ENCODE data around the gene TTC7B. TPM values are rescaled to one million over a fixed set of nuclear protein-coding genes. Genes with fewer than 3 reads are reported as not detected.

TTC7B gene
- total RNA-seq, 1 experiment from 2014 or later, result 9.6 TPM

DNA sequence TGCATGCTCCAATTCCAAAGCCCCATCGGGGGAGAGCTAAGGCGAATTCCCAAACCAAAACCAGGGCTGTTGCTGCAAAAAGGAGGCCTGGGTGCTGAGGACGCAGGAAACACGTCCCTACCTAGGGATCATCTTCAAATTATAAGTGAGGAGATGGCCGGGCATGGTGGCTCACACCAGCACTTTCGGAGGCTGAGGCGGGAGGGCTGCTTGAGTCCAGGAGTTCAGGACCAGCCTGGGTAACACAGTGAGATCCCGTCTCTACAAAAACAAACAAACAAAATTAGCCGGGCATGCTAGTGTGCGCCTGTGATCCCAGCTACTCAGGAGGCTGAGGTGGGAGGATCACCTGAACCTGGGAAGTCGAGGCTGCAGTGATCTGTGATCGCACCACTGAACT, 276.2 kb downstream of the TTC7B start:
- CTCF ChIA-PET, result no interaction called here
- no TSS peak for BruUV-seq (replicated peaks)
- TF ChIP-seq, protein P1, sequence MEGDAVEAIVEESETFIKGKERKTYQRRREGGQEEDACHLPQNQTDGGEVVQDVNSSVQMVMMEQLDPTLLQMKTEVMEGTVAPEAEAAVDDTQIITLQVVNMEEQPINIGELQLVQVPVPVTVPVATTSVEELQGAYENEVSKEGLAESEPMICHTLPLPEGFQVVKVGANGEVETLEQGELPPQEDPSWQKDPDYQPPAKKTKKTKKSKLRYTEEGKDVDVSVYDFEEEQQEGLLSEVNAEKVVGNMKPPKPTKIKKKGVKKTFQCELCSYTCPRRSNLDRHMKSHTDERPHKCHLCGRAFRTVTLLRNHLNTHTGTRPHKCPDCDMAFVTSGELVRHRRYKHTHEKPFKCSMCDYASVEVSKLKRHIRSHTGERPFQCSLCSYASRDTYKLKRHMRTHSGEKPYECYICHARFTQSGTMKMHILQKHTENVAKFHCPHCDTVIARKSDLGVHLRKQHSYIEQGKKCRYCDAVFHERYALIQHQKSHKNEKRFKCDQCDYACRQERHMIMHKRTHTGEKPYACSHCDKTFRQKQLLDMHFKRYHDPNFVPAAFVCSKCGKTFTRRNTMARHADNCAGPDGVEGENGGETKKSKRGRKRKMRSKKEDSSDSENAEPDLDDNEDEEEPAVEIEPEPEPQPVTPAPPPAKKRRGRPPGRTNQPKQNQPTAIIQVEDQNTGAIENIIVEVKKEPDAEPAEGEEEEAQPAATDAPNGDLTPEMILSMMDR (IDR thresholded peaks at IDR 0.05; ENCODE audit: unreplicated experiment), result no peak
- intact Hi-C loops (cut with micrococcal nuclease; ENCODE audit: unreplicated experiment), result no loop called here
- no peak for DNase-seq
- Mint-ChIP-seq H3K4me3 (ENCODE audit: low read depth, unreplicated experiment) (no peak overlapping the region), H3K36me3 (ENCODE audit: insufficient read depth, unreplicated experiment) (no peaks in the 10 kb centered on the region), H3K9me3 (ENCODE audit: low read depth, unreplicated experiment) (no peaks in the 10 kb centered on the region), H3K27me3 (ENCODE audit: unreplicated experiment) (no peaks in the 10 kb centered on the region), H3K27ac (ENCODE audit: unreplicated experiment) (no peak overlapping the region), H3K4me1 (ENCODE audit: low read depth, unreplicated experiment) (no peaks in the 10 kb centered on the region)

GRCh38 chr14:90539496-90539775, 276.8 kb downstream of the TTC7B start:
- CTCF ChIA-PET, result interaction anchor here (0.5 kb wide), 1 partner anchor 174 kb away, joined by 4 read pairs; no protein-coding TSS in a partner anchor
- no TSS peak for BruUV-seq (replicated peaks)
- no peak for DNase-seq
- intact Hi-C loops (cut with micrococcal nuclease; ENCODE audit: unreplicated experiment), result no loop called here
- Mint-ChIP-seq H3K4me3 (ENCODE audit: low read depth, unreplicated experiment) (no peak overlapping the region), H3K36me3 (ENCODE audit: insufficient read depth, unreplicated experiment) (no peaks in the 10 kb centered on the region), H3K9me3 (ENCODE audit: low read depth, unreplicated experiment) (no peaks in the 10 kb centered on the region), H3K27me3 (ENCODE audit: unreplicated experiment) (no peaks in the 10 kb centered on the region), H3K27ac (ENCODE audit: unreplicated experiment) (no peak overlapping the region), H3K4me1 (ENCODE audit: low read depth, unreplicated experiment) (peaks cover under 1% of the 10 kb centered on the region)
- TF ChIP-seq, protein P1 (IDR thresholded peaks at IDR 0.05; ENCODE audit: unreplicated experiment), result no peak

DNA sequence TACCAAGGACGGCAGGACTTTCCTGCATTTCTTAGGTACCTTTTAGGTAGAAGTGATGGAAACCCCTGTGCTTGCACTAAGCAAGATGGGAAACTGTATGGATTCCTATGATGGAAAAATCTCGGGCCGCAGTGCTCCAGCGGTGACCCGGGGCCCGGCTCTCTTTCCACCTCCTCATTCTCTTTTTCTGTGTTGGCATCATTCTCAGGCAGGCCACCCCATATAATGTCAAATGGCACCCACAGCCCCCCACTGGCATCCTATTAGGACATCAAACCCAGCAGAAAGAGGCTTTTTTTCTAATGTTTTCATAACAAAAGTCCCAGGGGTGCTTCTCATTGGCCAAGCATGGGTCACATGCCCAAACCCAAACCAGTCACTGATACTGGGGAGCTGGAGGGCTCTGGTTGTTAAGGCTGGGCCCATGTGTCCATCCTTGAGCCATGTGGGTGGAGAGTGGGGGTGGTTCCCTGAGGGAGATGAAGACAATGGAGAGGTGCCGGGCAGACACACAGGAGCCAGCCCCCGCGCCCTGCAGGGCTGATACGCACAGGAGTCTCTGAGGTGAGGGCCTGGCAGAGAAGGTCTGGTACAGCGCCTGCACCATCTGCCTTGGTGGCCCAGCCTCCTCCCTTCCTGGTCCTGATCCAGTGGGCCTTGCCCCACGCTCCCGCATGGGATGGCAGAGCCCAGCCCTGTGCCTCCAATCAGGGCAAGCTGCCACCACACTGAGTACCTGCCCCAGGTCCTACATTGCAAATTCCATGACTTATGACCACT, 277.3 kb downstream of the TTC7B start:
- CTCF ChIA-PET, result interaction anchor here (0.5 kb wide), 1 partner anchor 175 kb away, joined by 4 read pairs; no protein-coding TSS in a partner anchor
- no peaks in the 10 kb centered on the region for H3K9me3 Mint-ChIP-seq (ENCODE audit: low read depth, unreplicated experiment)
- H3K36me3 Mint-ChIP-seq (ENCODE audit: insufficient read depth, unreplicated experiment), result no peaks in the 10 kb centered on the region
- intact Hi-C loops (cut with micrococcal nuclease; ENCODE audit: unreplicated experiment), result no loop called here
- no peak overlapping the region for H3K4me3 Mint-ChIP-seq (ENCODE audit: low read depth, unreplicated experiment)
- BruUV-seq (replicated peaks), result no TSS peak
- TF ChIP-seq, protein P1 (IDR thresholded peaks at IDR 0.05; ENCODE audit: unreplicated experiment), result no peak
- no peak for DNase-seq
- no peak overlapping the region for H3K27ac Mint-ChIP-seq (ENCODE audit: unreplicated experiment)
- peaks cover 6% of the 10 kb centered on the region for H3K4me1 Mint-ChIP-seq (ENCODE audit: low read depth, unreplicated experiment)
- no peaks in the 10 kb centered on the region for H3K27me3 Mint-ChIP-seq (ENCODE audit: unreplicated experiment)

DNA sequence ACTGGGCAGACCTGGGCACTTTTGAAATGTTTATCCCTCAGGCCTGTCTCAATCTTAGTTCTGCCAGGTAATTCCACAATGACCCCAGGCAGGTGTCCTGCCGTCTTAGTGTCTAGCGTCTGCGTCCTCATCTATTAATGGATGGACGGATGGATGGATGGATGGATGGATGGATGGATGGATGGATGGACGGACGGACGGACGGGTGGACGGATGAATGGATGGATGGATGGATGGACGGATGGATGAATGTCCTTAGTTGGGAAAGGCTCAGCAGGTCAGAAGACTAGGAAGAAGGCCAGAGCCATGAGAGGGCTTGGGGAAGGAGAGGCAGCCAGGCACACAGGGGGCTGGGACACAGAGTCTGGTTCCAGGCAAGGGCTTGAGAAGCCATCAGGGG, 278.1 kb downstream of the TTC7B start:
- CTCF ChIA-PET, result no interaction called here
- no TSS peak for BruUV-seq (replicated peaks)
- no peak overlapping the region for H3K4me3 Mint-ChIP-seq (ENCODE audit: low read depth, unreplicated experiment)
- no peaks in the 10 kb centered on the region for H3K9me3 Mint-ChIP-seq (ENCODE audit: low read depth, unreplicated experiment)
- no peaks in the 10 kb centered on the region for H3K27me3 Mint-ChIP-seq (ENCODE audit: unreplicated experiment)
- intact Hi-C loops (cut with micrococcal nuclease; ENCODE audit: unreplicated experiment), result no loop called here
- H3K36me3 Mint-ChIP-seq (ENCODE audit: insufficient read depth, unreplicated experiment), result no peaks in the 10 kb centered on the region
- TF ChIP-seq, protein P1 (IDR thresholded peaks at IDR 0.05; ENCODE audit: unreplicated experiment), result no peak
- no peak for DNase-seq
- no peak overlapping the region for H3K27ac Mint-ChIP-seq (ENCODE audit: unreplicated experiment)
- peaks cover 14% of the 10 kb centered on the region for H3K4me1 Mint-ChIP-seq (ENCODE audit: low read depth, unreplicated experiment)

Data from Calu3 (cell line).